Measurements from ENCODE around the gene DIDO1. TPM values are rescaled to one million over a fixed set of nuclear protein-coding genes. Genes with fewer than 3 reads are reported as not detected.
"Not testable (repeated sequence)": the region's sequence is repeated elsewhere in the genome, so short reads cannot be mapped to it uniquely, and the experiment has no call there.

DIDO1 gene
- total RNA-seq, 3 donors from 2014 or later (not counting 1 experiment from before 2014, with no cell fraction given) = 79.5 to 116 (median 83.4) TPM

DNA sequence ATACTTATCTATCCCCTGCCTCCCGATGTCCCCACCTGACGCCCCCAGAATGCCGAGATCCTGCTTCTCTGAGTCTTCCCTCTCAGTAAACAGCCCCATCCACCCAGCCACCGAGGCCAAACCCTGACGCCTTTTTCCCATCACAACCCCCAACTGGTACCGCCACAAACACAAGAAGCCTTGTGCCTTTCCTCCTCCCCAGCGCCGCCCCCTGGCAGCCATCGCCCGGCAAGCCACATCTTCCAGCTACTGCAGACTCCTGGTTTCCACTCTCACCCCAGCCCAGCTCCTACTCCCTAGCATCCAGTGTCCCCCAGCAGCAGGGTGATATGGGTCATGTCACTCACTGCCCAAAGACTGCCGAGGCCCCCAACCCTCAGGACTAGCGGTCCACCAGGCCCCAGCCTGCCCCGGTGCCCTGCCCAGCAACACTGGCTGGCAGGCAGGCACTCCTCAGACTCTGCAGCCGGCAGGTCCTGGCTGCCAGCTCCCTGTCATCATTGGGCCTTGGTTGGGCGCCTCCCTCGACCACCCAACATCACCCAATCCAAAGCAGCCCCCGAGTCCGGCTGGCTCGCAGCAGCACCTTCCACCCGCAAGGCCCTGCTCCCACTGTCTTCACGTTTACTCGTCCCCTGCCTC is 75.9 kb downstream of the DIDO1 start:
- TF ChIP-seq, protein P1, sequence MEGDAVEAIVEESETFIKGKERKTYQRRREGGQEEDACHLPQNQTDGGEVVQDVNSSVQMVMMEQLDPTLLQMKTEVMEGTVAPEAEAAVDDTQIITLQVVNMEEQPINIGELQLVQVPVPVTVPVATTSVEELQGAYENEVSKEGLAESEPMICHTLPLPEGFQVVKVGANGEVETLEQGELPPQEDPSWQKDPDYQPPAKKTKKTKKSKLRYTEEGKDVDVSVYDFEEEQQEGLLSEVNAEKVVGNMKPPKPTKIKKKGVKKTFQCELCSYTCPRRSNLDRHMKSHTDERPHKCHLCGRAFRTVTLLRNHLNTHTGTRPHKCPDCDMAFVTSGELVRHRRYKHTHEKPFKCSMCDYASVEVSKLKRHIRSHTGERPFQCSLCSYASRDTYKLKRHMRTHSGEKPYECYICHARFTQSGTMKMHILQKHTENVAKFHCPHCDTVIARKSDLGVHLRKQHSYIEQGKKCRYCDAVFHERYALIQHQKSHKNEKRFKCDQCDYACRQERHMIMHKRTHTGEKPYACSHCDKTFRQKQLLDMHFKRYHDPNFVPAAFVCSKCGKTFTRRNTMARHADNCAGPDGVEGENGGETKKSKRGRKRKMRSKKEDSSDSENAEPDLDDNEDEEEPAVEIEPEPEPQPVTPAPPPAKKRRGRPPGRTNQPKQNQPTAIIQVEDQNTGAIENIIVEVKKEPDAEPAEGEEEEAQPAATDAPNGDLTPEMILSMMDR (IDR thresholded peaks at IDR 0.05) = no peak
- Mint-ChIP-seq H3K27me3 (ENCODE audit: low read depth in 2 of 2) (no peaks in the 10 kb centered on the region), H3K36me3 (no peaks in the 10 kb centered on the region), H3K4me1 (peaks cover 6 to 10% of the 10 kb centered on the region in 2 donors), H3K9me3 (no peaks in the 10 kb centered on the region), H3K27ac (no peak overlapping the region), H3K4me3 (no peak overlapping the region)
- intact Hi-C loops (cut with micrococcal nuclease) = no loop called here
- H3K27ac ChIP-seq (ENCODE audit: low read length) = no peak overlapping the region
- H3K36me3 ChIP-seq (ENCODE audit: control insufficient read depth, insufficient read depth, low read length) = peaks cover 8% of the 10 kb centered on the region
- no peaks in the 10 kb centered on the region for H3K27me3 ChIP-seq (ENCODE audit: control insufficient read depth, insufficient read depth, low read length)
- H3K4me3 ChIP-seq (ENCODE audit: low read length) = no peak overlapping the region
- no peak for ATAC-seq
- no peaks in the 10 kb centered on the region for H3K9me3 ChIP-seq (ENCODE audit: control insufficient read depth, insufficient read depth, low read length)
- DNase-seq = no peak
- WGBS (ENCODE audit: insufficient coverage) = 97% methylated on average over 22 of the region's 22 CpGs
- no peaks in the 10 kb centered on the region for H3K4me1 ChIP-seq (ENCODE audit: control insufficient read depth, insufficient read depth, low read length)

DNA sequence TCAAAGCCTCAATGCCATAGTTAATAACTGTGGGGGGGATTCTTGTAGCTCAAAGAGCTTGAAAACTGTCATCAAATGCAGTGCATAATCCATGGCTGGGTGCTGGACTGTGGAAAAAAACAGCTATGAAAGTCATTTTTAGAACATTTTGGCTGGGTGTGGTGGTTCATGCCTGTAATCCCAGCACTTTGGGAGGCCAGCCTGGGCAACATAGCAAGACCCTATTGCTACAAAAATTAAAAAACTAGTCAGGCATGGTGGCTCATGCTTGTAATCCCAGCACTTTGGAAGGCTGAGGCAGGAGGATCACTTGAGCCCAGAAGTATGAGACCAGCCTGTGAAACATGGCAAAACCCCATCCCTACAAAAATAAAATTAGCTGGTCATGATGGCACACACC is 76.9 kb downstream of the DIDO1 start:
- TF ChIP-seq, protein P1 (IDR thresholded peaks at IDR 0.05) = no peak
- H3K4me3 ChIP-seq (ENCODE audit: low read length) = no peak overlapping the region
- H3K9me3 Mint-ChIP-seq = no peaks in the 10 kb centered on the region
- H3K36me3 Mint-ChIP-seq = no peaks in the 10 kb centered on the region
- H3K36me3 ChIP-seq (ENCODE audit: control insufficient read depth, insufficient read depth, low read length) = peaks cover 4% of the 10 kb centered on the region
- DNase-seq (no peak), ATAC-seq (no peak)
- H3K27ac ChIP-seq (ENCODE audit: low read length) = no peak overlapping the region
- H3K4me1 Mint-ChIP-seq = peaks cover 6 to 10% of the 10 kb centered on the region in 2 donors
- H3K4me1 ChIP-seq (ENCODE audit: control insufficient read depth, insufficient read depth, low read length) = no peaks in the 10 kb centered on the region
- no peak overlapping the region for H3K27ac Mint-ChIP-seq
- intact Hi-C loops (cut with micrococcal nuclease) = no loop called here
- no peaks in the 10 kb centered on the region for H3K9me3 ChIP-seq (ENCODE audit: control insufficient read depth, insufficient read depth, low read length)
- H3K27me3 Mint-ChIP-seq (ENCODE audit: low read depth in 2 of 2) = no peaks in the 10 kb centered on the region
- no peak overlapping the region for H3K4me3 Mint-ChIP-seq
- H3K27me3 ChIP-seq (ENCODE audit: control insufficient read depth, insufficient read depth, low read length) = no peaks in the 10 kb centered on the region

DNA sequence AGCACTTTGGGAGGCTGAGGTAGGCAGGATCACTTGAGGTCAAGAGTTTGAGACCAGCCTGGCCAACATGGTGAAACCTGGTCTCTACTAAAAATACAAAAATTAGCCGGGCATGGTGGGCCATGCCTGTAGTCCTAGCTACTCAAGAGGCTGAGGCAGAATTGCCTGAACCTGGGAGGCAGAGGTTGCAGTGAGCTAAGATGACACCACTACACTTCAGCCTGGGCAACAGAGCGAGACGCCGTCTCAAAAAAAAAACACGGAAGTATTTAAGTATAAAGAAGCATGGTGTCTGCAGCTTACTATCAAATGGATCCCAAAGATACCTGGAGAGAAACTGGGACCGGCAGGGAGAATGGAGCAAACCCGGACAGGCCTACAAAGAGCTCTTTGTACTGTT is 77.4 kb downstream of the DIDO1 start:
- H3K4me3 Mint-ChIP-seq; H3K4me1 ChIP-seq (ENCODE audit: control insufficient read depth, insufficient read depth, low read length); intact Hi-C loops (cut with micrococcal nuclease); DNase-seq; H3K27ac Mint-ChIP-seq; H3K36me3 ChIP-seq (ENCODE audit: control insufficient read depth, insufficient read depth, low read length); H3K27me3 Mint-ChIP-seq (ENCODE audit: low read depth in 2 of 2); H3K27me3 ChIP-seq (ENCODE audit: control insufficient read depth, insufficient read depth, low read length); H3K4me3 ChIP-seq (ENCODE audit: low read length); H3K9me3 Mint-ChIP-seq; ATAC-seq; H3K9me3 ChIP-seq (ENCODE audit: control insufficient read depth, insufficient read depth, low read length); H3K27ac ChIP-seq (ENCODE audit: low read length); H3K36me3 Mint-ChIP-seq: not testable (repeated sequence)
- peaks cover 6 to 10% of the 10 kb centered on the region in 2 donors for H3K4me1 Mint-ChIP-seq
- WGBS (ENCODE audit: insufficient coverage) = 98% methylated on average over 7 of the region's 7 CpGs

DNA sequence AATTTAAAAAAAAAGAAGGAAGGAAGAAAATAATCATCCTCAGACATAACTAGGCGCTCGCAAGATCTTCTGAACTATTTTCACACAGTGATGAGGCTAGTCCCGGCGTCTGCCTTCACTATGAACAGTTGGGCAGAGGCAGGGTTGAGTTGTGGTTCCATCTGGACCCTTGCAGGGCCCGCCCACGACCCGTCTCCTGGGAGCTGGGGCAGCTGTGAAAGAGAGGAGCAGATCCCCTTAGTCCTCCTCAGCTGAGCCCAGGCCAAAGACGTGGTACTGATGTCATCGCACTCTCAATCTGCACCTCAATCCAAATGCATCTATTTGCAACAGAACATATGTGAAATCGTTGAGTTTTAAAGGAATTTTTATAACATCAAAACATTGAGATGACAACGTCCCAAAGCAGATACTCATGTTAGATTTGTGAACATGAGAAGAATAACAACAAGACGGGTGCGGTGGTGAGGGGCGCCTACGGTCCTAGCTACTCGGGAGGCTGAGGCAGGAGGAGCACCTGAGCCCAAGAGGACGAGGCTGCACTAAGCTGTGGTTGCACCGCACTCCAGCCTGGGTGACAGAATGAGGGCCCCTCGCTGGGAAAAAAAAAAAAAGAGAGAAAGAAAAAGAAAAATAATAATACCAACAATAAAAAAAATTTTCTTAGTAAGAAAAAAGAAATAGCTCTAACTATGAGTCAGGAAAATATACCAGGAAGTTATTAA is 80.0 kb downstream of the DIDO1 start:
- H3K4me1 Mint-ChIP-seq = peaks cover 0 to 4% of the 10 kb centered on the region in 2 donors
- Histone ChIP-seq H3K27me3 (ENCODE audit: control insufficient read depth, insufficient read depth, low read length) (no peaks in the 10 kb centered on the region), H3K36me3 (ENCODE audit: control insufficient read depth, insufficient read depth, low read length) (no peaks in the 10 kb centered on the region), H3K9me3 (ENCODE audit: control insufficient read depth, insufficient read depth, low read length) (no peaks in the 10 kb centered on the region), H3K4me1 (ENCODE audit: control insufficient read depth, insufficient read depth, low read length) (no peaks in the 10 kb centered on the region), H3K4me3 (ENCODE audit: low read length) (no peak overlapping the region), H3K27ac (ENCODE audit: low read length) (no peak overlapping the region)
- TF ChIP-seq, protein P1 (IDR thresholded peaks at IDR 0.05) = no peak
- H3K4me3 Mint-ChIP-seq = no peak overlapping the region
- DNase-seq (no peak), ATAC-seq (no peak)
- 96% methylated on average over 15 of the region's 19 CpGs for WGBS (ENCODE audit: insufficient coverage)
- intact Hi-C loops (cut with micrococcal nuclease) = no loop called here
- H3K9me3 Mint-ChIP-seq = no peaks in the 10 kb centered on the region
- no peaks in the 10 kb centered on the region for H3K27me3 Mint-ChIP-seq (ENCODE audit: low read depth in 2 of 2)
- no peaks in the 10 kb centered on the region for H3K36me3 Mint-ChIP-seq
- no peak overlapping the region for H3K27ac Mint-ChIP-seq
